Activated CD4-positive, alpha-beta memory T cell treated with anti-CD3 and anti-CD28 coated beads for 36 hours (primary cell): ENCODE measurements around the gene PNO1. TPM values are rescaled to one million over a fixed set of nuclear protein-coding genes. Genes with fewer than 3 reads are reported as not detected.

Source experiments
- CTCF ChIA-PET: fragments of 350-600 bp; sonication (Branson Sonifier 250); formaldehyde crosslinking; loops from one replicate; lab custom pipeline; 2021; ENCODE audit warnings: antibody characterized with exemption, inconsistent platforms; lab: Charles Lee
- POLR2A ChIA-PET: fragments of 350-600 bp; sonication (Branson Sonifier 250); formaldehyde crosslinking; loops from one replicate; lab custom pipeline; 2021; ENCODE audit warnings: antibody characterized with exemption; lab: Charles Lee
- DNase-seq: peaks from one replicate; pipeline ENCODE4 v3.0.0-alpha.2; 2020
- H3K27ac Mint-ChIP-seq: one replicate; pipeline ENCODE4 v1.8.0; 2021; ENCODE audit warnings: mixed read lengths
- H3K27me3 Mint-ChIP-seq: one replicate; pipeline ENCODE4 v1.8.0; 2021; ENCODE audit warnings: mixed read lengths
- H3K36me3 Mint-ChIP-seq: one replicate; pipeline ENCODE4 v1.8.0; 2021; ENCODE audit warnings: mixed read lengths
- H3K4me1 Mint-ChIP-seq: one replicate; pipeline ENCODE4 v1.8.0; 2021; ENCODE audit warnings: low read depth, mixed read lengths
- H3K4me3 Mint-ChIP-seq: one replicate; pipeline ENCODE4 v1.8.0; 2021; ENCODE audit warnings: mild to moderate bottlenecking, mixed read lengths
- H3K9me3 Mint-ChIP-seq: one replicate; pipeline ENCODE4 v1.8.0; 2021; ENCODE audit warnings: mixed read lengths
- intact Hi-C: fragments of 100-400 bp; cut with micrococcal nuclease; formaldehyde crosslinking; loops from one replicate; pipeline ENCODE4 v1.15.1; 2023
- total RNA-seq, 2 experiments: library from RNA; stranded (reverse); gene quantifications; one replicate each; pipeline ENCODE4 v1.2.3, GENCODE V29; 2021

Gene PNO1
- total RNA-seq, 2 experiments from 2014 or later: 16.3 to 16.4 TPM

- H3K27ac Mint-ChIP-seq: no peak overlapping the region
- no peak overlapping the region for H3K4me3 Mint-ChIP-seq
- POLR2A ChIA-PET: no interaction called here
- intact Hi-C loops: no loop called here
- peaks cover 36% of the 10 kb centered on the region for H3K36me3 Mint-ChIP-seq
- DNase-seq: no peak
- CTCF ChIA-PET: no interaction called here
- no peaks in the 10 kb centered on the region for H3K9me3 Mint-ChIP-seq
- H3K27me3 Mint-ChIP-seq: no peaks in the 10 kb centered on the region
- H3K4me1 Mint-ChIP-seq: peaks cover 8% of the 10 kb centered on the region
Measured at GRCh38 chr2:68178432-68178831, 20.7 kb downstream of the PNO1 start.

GRCh38 chr2:68178954-68179627 lies 21.4 kb downstream of the PNO1 start:
- DNase-seq: no peak
- ChIA-PET POLR2A (no interaction called here), CTCF (interaction anchor here (1.5 kb wide), 1 partner anchor 9 kb away, joined by 6 read pairs; no protein-coding TSS in a partner anchor)
- Mint-ChIP-seq H3K27me3 (no peaks in the 10 kb centered on the region), H3K27ac (peak overlapping the region; percentile 18), H3K9me3 (no peaks in the 10 kb centered on the region), H3K36me3 (peaks cover 33% of the 10 kb centered on the region), H3K4me1 (peaks cover 8% of the 10 kb centered on the region), H3K4me3 (no peak overlapping the region)
- intact Hi-C loops: no loop called here

DNA sequence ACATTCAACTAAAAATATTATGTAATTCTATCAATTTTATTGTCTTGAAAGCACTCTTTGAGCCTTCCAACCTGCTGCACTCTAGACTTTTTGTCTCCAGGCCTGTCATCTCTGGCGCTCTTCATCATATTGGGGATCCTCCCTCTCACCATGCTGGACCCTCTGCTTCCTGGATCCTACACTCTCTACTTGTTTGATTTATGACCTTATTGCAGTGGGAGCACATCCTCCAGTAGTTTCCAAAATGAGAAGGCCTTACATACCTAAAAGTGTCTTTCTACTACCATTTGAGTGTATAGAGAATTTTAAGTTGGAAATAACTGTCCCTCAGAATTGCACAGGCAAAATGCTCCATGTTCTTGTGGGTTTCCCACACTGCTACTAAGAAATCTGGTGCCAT lies 25.2 kb downstream of the PNO1 start:
- no peak for DNase-seq
- no peaks in the 10 kb centered on the region for H3K27me3 Mint-ChIP-seq
- peaks cover 10% of the 10 kb centered on the region for H3K4me1 Mint-ChIP-seq
- no peak overlapping the region for H3K4me3 Mint-ChIP-seq
- peaks cover 35% of the 10 kb centered on the region for H3K36me3 Mint-ChIP-seq
- CTCF ChIA-PET: interaction anchor here (1.4 to 2.8 kb wide), 2 partner anchors 21 to 100 kb away, joined by 3 to 6 read pairs; no protein-coding TSS in a partner anchor
- no peaks in the 10 kb centered on the region for H3K9me3 Mint-ChIP-seq
- intact Hi-C loops: no loop called here
- H3K27ac Mint-ChIP-seq: peak overlapping the region; percentile 15
- POLR2A ChIA-PET: interaction anchor here (1.0 kb wide), 1 partner anchor 15 kb away, joined by 3 read pairs; no protein-coding TSS in a partner anchor

GRCh38 chr2:68185541-68186164 lies 28.0 kb downstream of the PNO1 start:
- no peak overlapping the region for H3K4me3 Mint-ChIP-seq
- DNase-seq: peak; percentile 71
- H3K4me1 Mint-ChIP-seq: peaks cover 21% of the 10 kb centered on the region
- intact Hi-C loops: loop anchor here (2.0 kb wide), 1 partner anchor 63 kb away; no protein-coding TSS in a partner anchor
- CTCF ChIA-PET: interaction anchor here (0.7 to 3.5 kb wide), 19 partner anchors 8 to 107 kb away, joined by 3 to 18 read pairs (median 5); partner anchors contain the start of genes PNO1 and PPP3R1
- H3K27ac Mint-ChIP-seq: no peak overlapping the region
- POLR2A ChIA-PET: no interaction called here
- H3K9me3 Mint-ChIP-seq: no peaks in the 10 kb centered on the region
- H3K27me3 Mint-ChIP-seq: no peaks in the 10 kb centered on the region
- peaks cover 26% of the 10 kb centered on the region for H3K36me3 Mint-ChIP-seq

GRCh38 chr2:68187329-68187728 lies 29.6 kb downstream of the PNO1 start:
- CTCF ChIA-PET: interaction anchor here (1.8 kb wide), 1 partner anchor 30 kb away, joined by 18 read pairs; the partner anchor contains the start of gene PNO1
- H3K27me3 Mint-ChIP-seq: no peaks in the 10 kb centered on the region
- peaks cover 18% of the 10 kb centered on the region for H3K36me3 Mint-ChIP-seq
- POLR2A ChIA-PET: no interaction called here
- no peaks in the 10 kb centered on the region for H3K9me3 Mint-ChIP-seq
- H3K4me3 Mint-ChIP-seq: no peak overlapping the region
- no peak for DNase-seq
- no peak overlapping the region for H3K27ac Mint-ChIP-seq
- intact Hi-C loops: no loop called here
- peaks cover 33% of the 10 kb centered on the region for H3K4me1 Mint-ChIP-seq

- Mint-ChIP-seq H3K27ac (no peak overlapping the region), H3K27me3 (no peaks in the 10 kb centered on the region), H3K4me3 (no peak overlapping the region), H3K9me3 (no peaks in the 10 kb centered on the region), H3K4me1 (peaks cover 45% of the 10 kb centered on the region), H3K36me3 (peaks cover 10% of the 10 kb centered on the region)
- POLR2A ChIA-PET: no interaction called here
- intact Hi-C loops: no loop called here
- CTCF ChIA-PET: interaction anchor here (0.6 to 1.7 kb wide), 4 partner anchors 13 to 94 kb away, joined by 3 to 7 read pairs (median 5); no protein-coding TSS in a partner anchor
- DNase-seq: no peak
Measured at GRCh38 chr2:68188831-68189230, 31.1 kb downstream of the PNO1 start.

GRCh38 chr2:68189991-68190784 lies 32.5 kb downstream of the PNO1 start:
- no peak for DNase-seq
- Mint-ChIP-seq H3K4me3 (no peak overlapping the region), H3K36me3 (peaks cover 5% of the 10 kb centered on the region), H3K27ac (peak overlapping the region; percentile 29), H3K27me3 (no peaks in the 10 kb centered on the region), H3K9me3 (no peaks in the 10 kb centered on the region), H3K4me1 (peaks cover 52% of the 10 kb centered on the region)
- ChIA-PET CTCF (interaction anchor here (1.7 kb wide), 1 partner anchor 68 kb away, joined by 7 read pairs; no protein-coding TSS in a partner anchor), POLR2A (no interaction called here)
- intact Hi-C loops: loop anchor here (2.0 kb wide), 1 partner anchor 33 kb away; the partner anchor contains the start of gene PNO1

DNA sequence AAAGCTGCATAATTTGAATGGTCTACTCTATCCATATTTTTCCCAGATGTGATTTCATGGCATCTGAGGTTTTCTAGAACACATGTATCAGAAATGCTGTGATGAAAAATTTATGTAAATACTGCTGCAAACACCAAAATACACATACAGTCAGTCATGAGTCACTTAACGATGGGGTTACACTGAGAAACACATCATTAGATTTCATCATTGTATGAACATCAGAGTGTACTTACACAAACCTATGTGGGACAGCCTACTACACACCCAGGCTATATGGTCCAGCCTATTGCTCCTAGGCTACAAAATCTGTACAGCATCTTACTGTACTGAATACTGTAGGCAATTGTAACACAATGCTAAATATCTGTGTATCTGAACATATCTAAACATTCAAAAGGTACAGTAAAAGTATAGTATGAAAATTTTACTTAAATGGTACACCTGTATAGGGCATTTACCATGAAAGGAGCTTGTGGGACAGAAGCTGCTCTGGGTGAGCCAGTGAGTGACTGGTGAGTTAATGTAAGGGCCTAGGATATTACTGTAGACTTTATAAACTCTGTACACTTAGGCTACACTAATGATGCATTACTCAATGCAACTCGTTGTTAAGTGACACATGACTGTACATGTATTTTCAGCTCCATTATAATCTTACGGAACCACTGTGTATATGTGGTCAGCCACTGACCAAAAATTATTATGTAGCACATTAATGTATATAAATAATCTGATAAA lies 33.5 kb downstream of the PNO1 start:
- H3K4me1 Mint-ChIP-seq: peaks cover 59% of the 10 kb centered on the region
- POLR2A ChIA-PET: interaction anchor here (0.6 kb wide), 1 partner anchor 115 kb away, joined by 3 read pairs; no protein-coding TSS in a partner anchor

GRCh38 chr2:68193144-68193543 lies 35.5 kb downstream of the PNO1 start:
- ChIA-PET CTCF (interaction anchor here (0.8 to 3.0 kb wide), 5 partner anchors 9 to 90 kb away, joined by 3 to 12 read pairs (median 4); no protein-coding TSS in a partner anchor), POLR2A (no interaction called here)
- H3K36me3 Mint-ChIP-seq: no peaks in the 10 kb centered on the region
- DNase-seq: no peak
- intact Hi-C loops: no loop called here
- peaks cover 65% of the 10 kb centered on the region for H3K4me1 Mint-ChIP-seq
- no peak overlapping the region for H3K4me3 Mint-ChIP-seq
- no peaks in the 10 kb centered on the region for H3K9me3 Mint-ChIP-seq
- no peaks in the 10 kb centered on the region for H3K27me3 Mint-ChIP-seq
- no peak overlapping the region for H3K27ac Mint-ChIP-seq

More for the DNA sequence above, 33.5 kb downstream of the PNO1 start:
- H3K36me3 Mint-ChIP-seq: peaks cover 2% of the 10 kb centered on the region
- intact Hi-C loops: loop anchor here (1.0 to 2.0 kb wide), 2 partner anchors 12 to 34 kb away; partner anchors contain the start of gene PNO1
- CTCF ChIA-PET: no interaction called here
- no peaks in the 10 kb centered on the region for H3K27me3 Mint-ChIP-seq
- H3K4me3 Mint-ChIP-seq: no peak overlapping the region
- H3K27ac Mint-ChIP-seq: peak overlapping the region; percentile 29
- DNase-seq: no peak
- H3K9me3 Mint-ChIP-seq: no peaks in the 10 kb centered on the region

- peaks cover 60% of the 10 kb centered on the region for H3K4me1 Mint-ChIP-seq
- no peak overlapping the region for H3K4me3 Mint-ChIP-seq
- no peaks in the 10 kb centered on the region for H3K27me3 Mint-ChIP-seq
- ChIA-PET POLR2A (no interaction called here), CTCF (interaction anchor here (0.8 to 3.0 kb wide), 6 partner anchors 8 to 72 kb away, joined by 3 to 12 read pairs (median 5); no protein-coding TSS in a partner anchor)
- DNase-seq: no peak
- H3K36me3 Mint-ChIP-seq: peaks cover 2% of the 10 kb centered on the region
- intact Hi-C loops: no loop called here
- H3K9me3 Mint-ChIP-seq: no peaks in the 10 kb centered on the region
- no peak overlapping the region for H3K27ac Mint-ChIP-seq
Measured at GRCh38 chr2:68193787-68194372, 36.2 kb downstream of the PNO1 start.

GRCh38 chr2:68195096-68195495 lies 37.4 kb downstream of the PNO1 start:
- H3K27me3 Mint-ChIP-seq: no peaks in the 10 kb centered on the region
- H3K27ac Mint-ChIP-seq: no peak overlapping the region
- ChIA-PET CTCF (interaction anchor here (1.2 to 3.5 kb wide), 8 partner anchors 9 to 87 kb away, joined by 4 to 36 read pairs (median 7); partner anchors contain the start of gene PPP3R1), POLR2A (no interaction called here)
- H3K4me3 Mint-ChIP-seq: no peak overlapping the region
- H3K36me3 Mint-ChIP-seq: peaks cover 2% of the 10 kb centered on the region
- H3K9me3 Mint-ChIP-seq: no peaks in the 10 kb centered on the region
- H3K4me1 Mint-ChIP-seq: peaks cover 54% of the 10 kb centered on the region
- DNase-seq: no peak
- intact Hi-C loops: no loop called here
